ENCODE measurements around the gene CPXM1. TPM values are rescaled to one million over a fixed set of nuclear protein-coding genes. Genes with fewer than 3 reads are reported as not detected.

Gene CPXM1
- total RNA-seq, 2 donors from 2014 or later = 7.4 to 35.5 TPM

- Histone ChIP-seq H3K9me3 (no peaks in the 10 kb centered on the region), H3K27ac (no peak overlapping the region), H3K4me3 (no peak overlapping the region), H3K27me3 (replicated peaks; ENCODE audit: insufficient read depth) (no peaks in the 10 kb centered on the region), H3K4me1 (replicated peaks) (no peaks in the 10 kb centered on the region), H3K36me3 (no peaks in the 10 kb centered on the region)
- intact Hi-C loops (cut with DNase I) = no loop called here
- TF ChIP-seq POLR2A (IDR thresholded peaks at IDR 0.05) (no peak), CTCF (IDR thresholded peaks at IDR 0.05) (no peak), POLR2AphosphoS5 (IDR thresholded peaks at IDR 0.05) (no peak)
- no peak for DNase-seq (ENCODE audit: low spot score)
- 90% methylated on average over 4 of the region's 4 CpGs for WGBS
Observed at GRCh38 chr20:2761885-2762284, 38.5 kb downstream of the CPXM1 start.

- intact Hi-C loops (cut with DNase I) = no loop called here
- TF ChIP-seq POLR2AphosphoS5 (IDR thresholded peaks at IDR 0.05) (no peak), CTCF (IDR thresholded peaks at IDR 0.05) (no peak), POLR2A (IDR thresholded peaks at IDR 0.05) (no peak)
Observed at GRCh38 chr20:2760952-2761305, 39.5 kb downstream of the CPXM1 start.

GRCh38 chr20:2760297-2760951 lies 40.0 kb downstream of the CPXM1 start:
- H3K9me3 ChIP-seq = no peaks in the 10 kb centered on the region
- no peak for TF ChIP-seq CTCF (IDR thresholded peaks at IDR 0.05)
- TF ChIP-seq POLR2AphosphoS5 (IDR thresholded peaks at IDR 0.05) = no peak
- no peak for TF ChIP-seq POLR2A (IDR thresholded peaks at IDR 0.05)
- H3K36me3 ChIP-seq = no peaks in the 10 kb centered on the region
- H3K4me1 ChIP-seq (replicated peaks) = no peaks in the 10 kb centered on the region
- intact Hi-C loops (cut with DNase I) = no loop called here
- H3K27me3 ChIP-seq (replicated peaks; ENCODE audit: insufficient read depth) = no peaks in the 10 kb centered on the region
- no peak for DNase-seq (ENCODE audit: low spot score)
- 88% methylated on average over 7 of the region's 7 CpGs for WGBS
- H3K27ac ChIP-seq = no peak overlapping the region
- H3K4me3 ChIP-seq = no peak overlapping the region

More at GRCh38 chr20:2760952-2761305, 39.5 kb downstream of the CPXM1 start:
- Histone ChIP-seq H3K9me3 (no peaks in the 10 kb centered on the region), H3K27me3 (replicated peaks; ENCODE audit: insufficient read depth) (no peaks in the 10 kb centered on the region), H3K4me3 (no peak overlapping the region), H3K27ac (no peak overlapping the region), H3K4me1 (replicated peaks) (no peaks in the 10 kb centered on the region), H3K36me3 (no peaks in the 10 kb centered on the region)
- WGBS = 98% methylated on average over 2 of the region's 2 CpGs
- DNase-seq (ENCODE audit: low spot score) = no peak

GRCh38 chr20:2759603-2760296 lies 40.7 kb downstream of the CPXM1 start:
- H3K4me1 ChIP-seq (replicated peaks) = no peaks in the 10 kb centered on the region
- no peak for TF ChIP-seq CTCF (IDR thresholded peaks at IDR 0.05)
- no peak for TF ChIP-seq POLR2AphosphoS5 (IDR thresholded peaks at IDR 0.05)
- no peak for TF ChIP-seq POLR2A (IDR thresholded peaks at IDR 0.05)
- DNase-seq (ENCODE audit: low spot score) = no peak
- H3K4me3 ChIP-seq = no peak overlapping the region
- H3K27ac ChIP-seq = no peak overlapping the region
- no peaks in the 10 kb centered on the region for H3K9me3 ChIP-seq
- WGBS = 70% methylated on average over 18 of the region's 19 CpGs
- no peaks in the 10 kb centered on the region for H3K36me3 ChIP-seq
- H3K27me3 ChIP-seq (replicated peaks; ENCODE audit: insufficient read depth) = no peaks in the 10 kb centered on the region
- intact Hi-C loops (cut with DNase I) = no loop called here

- no peak for TF ChIP-seq CTCF (IDR thresholded peaks at IDR 0.05)
- TF ChIP-seq POLR2AphosphoS5 (IDR thresholded peaks at IDR 0.05) = no peak
- no peak for TF ChIP-seq POLR2A (IDR thresholded peaks at IDR 0.05)
- no peaks in the 10 kb centered on the region for H3K9me3 ChIP-seq
- no peaks in the 10 kb centered on the region for H3K36me3 ChIP-seq
- H3K27me3 ChIP-seq (replicated peaks; ENCODE audit: insufficient read depth) = no peaks in the 10 kb centered on the region
- intact Hi-C loops (cut with DNase I) = no loop called here
- H3K4me1 ChIP-seq (replicated peaks) = peaks cover under 1% of the 10 kb centered on the region
- DNase-seq (ENCODE audit: low spot score) = no peak
- no peak overlapping the region for H3K4me3 ChIP-seq
- 91% methylated on average over 10 of the region's 10 CpGs for WGBS
- H3K27ac ChIP-seq = no peak overlapping the region
Observed at GRCh38 chr20:2759143-2759542, 41.3 kb downstream of the CPXM1 start.

All from prostate gland (tissue), 2 donors.